GM11168 (cell line): ENCODE measurements around the gene BRICD5.

Experiments
- in situ Hi-C: fragments of 300-500 bp; cut with MboI; formaldehyde crosslinking; loops from one replicate; pipeline ENCODE4 v1.12.0; 2022; ENCODE audit warnings: low sequenced_read_pairs; ENCODE audit not compliant: unreplicated experiment

Gene BRICD5

GRCh38 chr16:2238150-2238837, 27.6 kb upstream of the BRICD5 start:
- in situ Hi-C loops: no loop called here

GRCh38 chr16:2237493-2238149, 27.0 kb upstream of the BRICD5 start:
- in situ Hi-C loops: no loop called here

- in situ Hi-C loops: no loop called here
Measured at GRCh38 chr16:2237102-2237482, 26.4 kb upstream of the BRICD5 start.

GRCh38 chr16:2236337-2237101, 25.9 kb upstream of the BRICD5 start, which contains the start of gene DNASE1L2:
Gene DNASE1L2 (plus strand): TSS chr16:2236444. CDS start chr16:2236817, 373 bp downstream.
- in situ Hi-C loops: no loop called here

- in situ Hi-C loops: no loop called here
Measured at GRCh38 chr16:2235695-2236336, 25.2 kb upstream of the BRICD5 start.

GRCh38 chr16:2235234-2235651, 24.6 kb upstream of the BRICD5 start:
- in situ Hi-C loops: no loop called here

GRCh38 chr16:2234813-2235170, 24.1 kb upstream of the BRICD5 start:
- in situ Hi-C loops: no loop called here

- in situ Hi-C loops: no loop called here
Measured at GRCh38 chr16:2233872-2234812, 23.5 kb upstream of the BRICD5 start.

GRCh38 chr16:2233046-2233775, 22.5 kb upstream of the BRICD5 start:
- in situ Hi-C loops: no loop called here

GRCh38 chr16:2232094-2232990, 21.7 kb upstream of the BRICD5 start:
- in situ Hi-C loops: no loop called here

GRCh38 chr16:2231016-2231931, 20.6 kb upstream of the BRICD5 start:
- in situ Hi-C loops: no loop called here

GRCh38 chr16:2230376-2230775, 19.7 kb upstream of the BRICD5 start:
- in situ Hi-C loops: no loop called here

GRCh38 chr16:2229632-2230250, 19.1 kb upstream of the BRICD5 start:
- in situ Hi-C loops: no loop called here

- in situ Hi-C loops: no loop called here
Measured at GRCh38 chr16:2229091-2229490, 18.4 kb upstream of the BRICD5 start.

- in situ Hi-C loops: no loop called here
Measured at GRCh38 chr16:2228161-2228824, 17.6 kb upstream of the BRICD5 start.

GRCh38 chr16:2226918-2227317, 16.3 kb upstream of the BRICD5 start:
- in situ Hi-C loops: no loop called here
